CD8-positive, alpha-beta memory T cell (primary cell): ENCODE results near the gene MPND. TPM values are rescaled to one million over a fixed set of nuclear protein-coding genes. Genes with fewer than 3 reads are reported as not detected.

Source experiments
- CTCF ChIA-PET: fragments of 350-600 bp; sonication (Branson Sonifier 250); formaldehyde crosslinking; loops from one replicate; lab custom pipeline; 2021; ENCODE audit warnings: antibody characterized with exemption; lab: Charles Lee
- POLR2A ChIA-PET: fragments of 350-600 bp; sonication (Branson Sonifier 250); formaldehyde crosslinking; loops from one replicate; lab custom pipeline; 2021; ENCODE audit warnings: antibody characterized with exemption; lab: Charles Lee
- DNase-seq, 5 donors: peaks; one replicate each; pipeline versions ENCODE4 v3.0.0 to v3.0.0-alpha.2; 2020 to 2022; ENCODE audit warnings: mixed read lengths in 1 of 5
- H3K27ac ChIP-seq: one replicate; pipeline ENCODE4 v1.7.0; 2013; ENCODE audit warnings: low read depth, mild to moderate bottlenecking, low read length, moderate library complexity
- H3K27me3 ChIP-seq: 2 replicates; pipeline ENCODE4 v1.7.0; 2013; ENCODE audit warnings: low read length, mild to moderate bottlenecking; ENCODE audit not compliant: insufficient read depth, poor library complexity, severe bottlenecking
- H3K36me3 ChIP-seq: 2 replicates; pipeline ENCODE4 v1.7.0; 2013; ENCODE audit warnings: mild to moderate bottlenecking, low read length, moderate library complexity; ENCODE audit not compliant: insufficient read depth
- H3K4me1 ChIP-seq: 2 replicates; pipeline ENCODE4 v1.7.0; 2013; ENCODE audit warnings: mild to moderate bottlenecking, low read length, moderate library complexity; ENCODE audit not compliant: insufficient read depth
- H3K4me3 ChIP-seq: 2 replicates; pipeline ENCODE4 v1.7.0; 2013; ENCODE audit warnings: mild to moderate bottlenecking, low read length
- H3K9me3 ChIP-seq: 2 replicates; pipeline ENCODE4 v1.7.0; 2013; ENCODE audit warnings: mild to moderate bottlenecking, low read length
- H3K27ac Mint-ChIP-seq, 8 donors: one replicate each; pipeline ENCODE4 v1.8.0; 2020 to 2021; ENCODE audit warnings: mixed read lengths in 8 of 8, mild to moderate bottlenecking in 6 of 8, inconsistent platforms in 3 of 8, moderate library complexity in 3 of 8
- H3K27me3 Mint-ChIP-seq, 2 donors: one replicate each; pipeline ENCODE4 v1.8.0; 2020 to 2021; ENCODE audit warnings: mixed read lengths in 2 of 2, mild to moderate bottlenecking in 1 of 2, moderate library complexity in 1 of 2
- H3K36me3 Mint-ChIP-seq, 3 donors: one replicate each; pipeline ENCODE4 v1.8.0; 2020 to 2021; ENCODE audit warnings: mixed read lengths in 3 of 3, inconsistent platforms in 1 of 3, mild to moderate bottlenecking in 1 of 3
- H3K4me1 Mint-ChIP-seq, 3 donors: one replicate each; pipeline ENCODE4 v1.8.0; 2020 to 2021; ENCODE audit warnings: mixed read lengths in 3 of 3, inconsistent platforms in 1 of 3, mild to moderate bottlenecking in 1 of 3
- H3K4me3 Mint-ChIP-seq, 7 donors: one replicate each; pipeline ENCODE4 v1.8.0; 2020 to 2021; ENCODE audit warnings: mixed read lengths in 7 of 7, mild to moderate bottlenecking in 6 of 7, moderate library complexity in 4 of 7, inconsistent platforms in 2 of 7
- H3K9me3 Mint-ChIP-seq, 5 donors: one replicate each; pipeline ENCODE4 v1.8.0; 2020 to 2022; ENCODE audit warnings: mixed read lengths in 5 of 5, mild to moderate bottlenecking in 3 of 5, moderate library complexity in 2 of 5, inconsistent platforms in 1 of 5
- polyA plus RNA-seq: library from polyadenylated mRNA; unstranded; fragments of 300-500 nt; fragmentation: Illumina TruSeq; gene quantifications from one replicate; pipeline ENCODE4 v1.2.3, GENCODE V29; 2021
- total RNA-seq, 2 experiments: library from RNA; stranded (reverse); gene quantifications; one replicate each; pipeline ENCODE4 v1.2.3, GENCODE V29; 2021

Gene MPND
- total and polyA plus RNA-seq, 3 experiments from 2014 or later = 8.4 to 18.3 (median 17.0) TPM

GRCh38 chr19:4369888-4370260 is 26.5 kb downstream of the MPND start:
- DNase-seq = peak; percentile 60 to 81 (median 63)
- CTCF ChIA-PET = interaction anchor here (0.6 to 2.1 kb wide), 18 partner anchors 10 to 102 kb away, joined by 3 to 10 read pairs (median 4); partner anchors contain the start of genes CHAF1A, MPND, SH3GL1 and UBXN6
- H3K36me3 ChIP-seq = peaks cover 5% of the 10 kb centered on the region
- Mint-ChIP-seq H3K4me3 (peak overlapping the region; percentile 80 to 97 (median 90)), H3K9me3 (no peaks in the 10 kb centered on the region), H3K27me3 (peaks cover 0 to 1% of the 10 kb centered on the region in 2 donors), H3K4me1 (peaks cover 29 to 52% (median 32%) of the 10 kb centered on the region in 3 donors), H3K27ac (peak overlapping the region; percentile 79 to 99 (median 92)), H3K36me3 (peaks cover 0 to 25% (median 0%) of the 10 kb centered on the region in 3 donors)
- peaks cover 48% of the 10 kb centered on the region for H3K4me1 ChIP-seq
- H3K9me3 ChIP-seq = no peaks in the 10 kb centered on the region
- peak overlapping the region; percentile 77 for H3K27ac ChIP-seq
- POLR2A ChIA-PET = interaction anchor here (1.0 to 1.4 kb wide), 6 partner anchors 10 to 123 kb away, joined by 3 to 9 read pairs (median 4); partner anchors contain the start of genes CHAF1A, MPND, SH3GL1 and YJU2
- no peaks in the 10 kb centered on the region for H3K27me3 ChIP-seq
- H3K4me3 ChIP-seq = peak overlapping the region; percentile 75

GRCh38 chr19:4370418-4371041 is 27.2 kb downstream of the MPND start:
- H3K4me3 ChIP-seq = peak overlapping the region; percentile 75
- Mint-ChIP-seq H3K4me1 (peaks cover 30 to 55% (median 34%) of the 10 kb centered on the region in 3 donors), H3K36me3 (peaks cover 0 to 22% (median 0%) of the 10 kb centered on the region in 3 donors), H3K27ac (peak overlapping the region; percentile 71 to 99 (median 84)), H3K9me3 (no peaks in the 10 kb centered on the region), H3K27me3 (peaks cover 0 to 1% of the 10 kb centered on the region in 2 donors), H3K4me3 (peak overlapping the region in 6 of 7 donors; percentile 11 to 97 (median 92))
- peak overlapping the region; percentile 22 for H3K27ac ChIP-seq
- ChIA-PET CTCF (interaction anchor here (0.6 to 2.1 kb wide), 18 partner anchors 9 to 103 kb away, joined by 3 to 10 read pairs (median 4); partner anchors contain the start of genes CHAF1A, MPND, SH3GL1 and UBXN6), POLR2A (interaction anchor here (0.5 to 1.4 kb wide), 6 partner anchors 9 to 124 kb away, joined by 4 to 9 read pairs (median 4); partner anchors contain the start of genes CHAF1A, SH3GL1 and YJU2)
- peaks cover 5% of the 10 kb centered on the region for H3K36me3 ChIP-seq
- DNase-seq = no peak
- H3K4me1 ChIP-seq = peaks cover 48% of the 10 kb centered on the region
- no peaks in the 10 kb centered on the region for H3K27me3 ChIP-seq
- no peaks in the 10 kb centered on the region for H3K9me3 ChIP-seq

- Mint-ChIP-seq H3K36me3 (peaks cover 0 to 18% (median 0%) of the 10 kb centered on the region in 3 donors), H3K27ac (peak overlapping the region; percentile 36 to 99 (median 80)), H3K9me3 (no peaks in the 10 kb centered on the region), H3K4me1 (peaks cover 37 to 65% (median 44%) of the 10 kb centered on the region in 3 donors), H3K27me3 (peaks cover 0 to 1% of the 10 kb centered on the region in 2 donors), H3K4me3 (peak overlapping the region in 3 of 7 donors; percentile 24 to 93 (median 75))
- Histone ChIP-seq H3K4me1 (peaks cover 48% of the 10 kb centered on the region), H3K9me3 (no peaks in the 10 kb centered on the region), H3K36me3 (no peaks in the 10 kb centered on the region), H3K27ac (no peak overlapping the region), H3K27me3 (no peaks in the 10 kb centered on the region), H3K4me3 (no peak overlapping the region)
- DNase-seq = no peak
- CTCF ChIA-PET = no interaction called here
- POLR2A ChIA-PET = no interaction called here
Observed at GRCh38 chr19:4371247-4372164, 28.1 kb downstream of the MPND start.

- H3K27ac ChIP-seq = peak overlapping the region; percentile 6
- POLR2A ChIA-PET = no interaction called here
Observed at GRCh38 chr19:4372165-4373012, 29.0 kb downstream of the MPND start.

GRCh38 chr19:4373013-4373367 is 29.6 kb downstream of the MPND start:
- DNase-seq = no peak
- ChIA-PET CTCF (no interaction called here), POLR2A (no interaction called here)
- peaks cover 40 to 75% (median 42%) of the 10 kb centered on the region in 3 donors for H3K4me1 Mint-ChIP-seq
- H3K27me3 Mint-ChIP-seq = peaks cover 0 to 1% of the 10 kb centered on the region in 2 donors
- Histone ChIP-seq H3K36me3 (no peaks in the 10 kb centered on the region), H3K27me3 (no peaks in the 10 kb centered on the region), H3K27ac (peak overlapping the region; percentile 92), H3K4me1 (peaks cover 61% of the 10 kb centered on the region), H3K9me3 (no peaks in the 10 kb centered on the region), H3K4me3 (no peak overlapping the region)
- H3K36me3 Mint-ChIP-seq = peaks cover 0 to 9% (median 0%) of the 10 kb centered on the region in 3 donors
- no peak overlapping the region for H3K4me3 Mint-ChIP-seq
- H3K27ac Mint-ChIP-seq = no peak overlapping the region
- no peaks in the 10 kb centered on the region for H3K9me3 Mint-ChIP-seq

More at GRCh38 chr19:4372165-4373012, 29.0 kb downstream of the MPND start:
- Histone ChIP-seq H3K27me3 (no peaks in the 10 kb centered on the region), H3K4me1 (peaks cover 55% of the 10 kb centered on the region), H3K4me3 (no peak overlapping the region), H3K36me3 (no peaks in the 10 kb centered on the region), H3K9me3 (no peaks in the 10 kb centered on the region)
- Mint-ChIP-seq H3K9me3 (no peaks in the 10 kb centered on the region), H3K36me3 (peaks cover 0 to 14% (median 0%) of the 10 kb centered on the region in 3 donors), H3K4me3 (peak overlapping the region in 1 of 7 donors; percentile 61), H3K27ac (peak overlapping the region in 5 of 8 donors; percentile 37 to 93 (median 45)), H3K27me3 (peaks cover 0 to 1% of the 10 kb centered on the region in 2 donors), H3K4me1 (peaks cover 40 to 72% (median 45%) of the 10 kb centered on the region in 3 donors)
- CTCF ChIA-PET = interaction anchor here (0.6 kb wide), 1 partner anchor 402 kb away, joined by 3 read pairs; no protein-coding TSS in a partner anchor
- no peak for DNase-seq

GRCh38 chr19:4373601-4374497 is 30.5 kb downstream of the MPND start:
- H3K4me1 ChIP-seq = peaks cover 59% of the 10 kb centered on the region

More at GRCh38 chr19:4373601-4374497, 30.5 kb downstream of the MPND start:
- CTCF ChIA-PET = no interaction called here
- no peaks in the 10 kb centered on the region for H3K9me3 ChIP-seq
- no peaks in the 10 kb centered on the region for H3K36me3 ChIP-seq
- H3K27me3 ChIP-seq = no peaks in the 10 kb centered on the region
- no peaks in the 10 kb centered on the region for H3K9me3 Mint-ChIP-seq
- H3K27me3 Mint-ChIP-seq = peaks cover 0 to 1% of the 10 kb centered on the region in 2 donors
- H3K36me3 Mint-ChIP-seq = peaks cover 0 to 7% (median 0%) of the 10 kb centered on the region in 3 donors
- POLR2A ChIA-PET = no interaction called here
- peak overlapping the region; percentile 92 for H3K27ac ChIP-seq
- no peak for DNase-seq
- H3K4me3 ChIP-seq = no peak overlapping the region
- H3K4me3 Mint-ChIP-seq = no peak overlapping the region
- peak overlapping the region in 4 of 8 donors; percentile 18 to 62 (median 42) for H3K27ac Mint-ChIP-seq
- peaks cover 37 to 74% (median 37%) of the 10 kb centered on the region in 3 donors for H3K4me1 Mint-ChIP-seq
